HCT116 (cell line): ENCODE results near the gene SPTBN1. TPM values are rescaled to one million over a fixed set of nuclear protein-coding genes. Genes with fewer than 3 reads are reported as not detected.

ENCODE experiments used
- ATAC-seq: fragments of 200-7000 bp; cut with Tn5 transposase; 2 replicates; pipeline ENCODE4 v1.9.1; 2020; ENCODE audit warnings: mild to moderate bottlenecking, moderate library complexity
- BruUV-seq: library from RNA; stranded (reverse); fragments of 400-500 nt; replicated peaks from 2 replicates; lab custom pipeline; 2021; lab: Mats Ljungman, UMichigan
- CTCF ChIA-PET: fragments of 300-600 bp; sonication (Branson Sonifier 250); formaldehyde crosslinking; loops from one replicate; lab custom pipeline; 2021; ENCODE audit warnings: antibody characterized with exemption; lab: Charles Lee
- POLR2A ChIA-PET: fragments of 300-600, 350-600 bp; sonication (Branson Sonifier 250); formaldehyde crosslinking; loops from one replicate; lab custom pipeline; 2021; ENCODE audit warnings: antibody characterized with exemption; lab: Charles Lee
- RAD21 ChIA-PET, 2 experiments: fragments of 300-600 bp; sonication (Branson Sonifier 250); formaldehyde crosslinking; loops; one replicate each; lab custom pipeline; 2023; ENCODE audit warnings: low total read pairs in 2 of 2; ENCODE audit not compliant: uncharacterized antibody in 2 of 2, unreplicated experiment in 2 of 2, low non-redundant PET in 1 of 2; lab: Charles Lee
- DNase-seq: peaks from one replicate; pipeline ENCODE4 v3.0.0-alpha.2; 2010; ENCODE audit warnings: low read depth, low spot score
- H2AFZ ChIP-seq: fragments of 200-600 bp; shearing (Covaris generic), sonication (generic); 2 replicates; pipeline ENCODE4 v1.6.1; 2017; ENCODE audit warnings: low read depth, mixed run types, mixed read lengths, antibody characterized with exemption, low read length; ENCODE audit not compliant: poor library complexity, severe bottlenecking
- H3K27ac ChIP-seq: 2 replicates; pipeline ENCODE4 v1.5.1; 2012; ENCODE audit warnings: low read depth, low read length
- H3K27me3 ChIP-seq: fragments of 200-600 bp; sonication (generic); 2 replicates; pipeline ENCODE4 v1.6.1; 2016; ENCODE audit warnings: mixed run types, low read length, mixed read lengths; ENCODE audit not compliant: insufficient read depth
- H3K36me3 ChIP-seq, 2 experiments: fragments of 200-500 bp in 1 of 2; fragments of 200-600 bp in 1 of 2; sonication (Bioruptor generic) in 1 of 2; sonication (generic) in 1 of 2; 2 replicates each; pipeline versions ENCODE4 v1.5.1 to v1.6.1; 2014 to 2016; ENCODE audit warnings: low read length in 2 of 2, inconsistent platforms in 1 of 2, mixed read lengths in 1 of 2, mixed run types in 1 of 2; ENCODE audit not compliant: insufficient read depth in 2 of 2, control insufficient read depth in 1 of 2
- H3K4me1 ChIP-seq, 2 experiments: fragments of 200-600 bp in 1 of 2; sonication (generic) in 1 of 2; 2 replicates each; pipeline versions ENCODE4 v1.5.1 to v1.6.1; 2012 to 2017; ENCODE audit warnings: low read length in 2 of 2, inconsistent platforms in 1 of 2, mild to moderate bottlenecking in 1 of 2, mixed read lengths in 1 of 2, mixed run types in 1 of 2, moderate library complexity in 1 of 2; ENCODE audit not compliant: insufficient read depth in 2 of 2, control insufficient read depth in 1 of 2
- H3K4me2 ChIP-seq: fragments of 200-600 bp; sonication (generic); 2 replicates; pipeline ENCODE4 v1.6.1; 2017; ENCODE audit warnings: mixed run types, low read length, mixed read lengths
- H3K4me3 ChIP-seq, 2 experiments: fragments of 200-600 bp in 1 of 2; sonication (generic) in 1 of 2; replicated peaks in 1 of 2; 2 replicates each; pipeline ENCODE4 v1.5.1; 2011 to 2016; ENCODE audit warnings: low read length in 2 of 2, control low read depth in 1 of 2, low read depth in 1 of 2, mild to moderate bottlenecking in 1 of 2, mixed read lengths in 1 of 2, mixed run types in 1 of 2
- H3K79me2 ChIP-seq: fragments of 200-600 bp; sonication (generic); 2 replicates; pipeline ENCODE4 v1.6.1; 2017; ENCODE audit warnings: mild to moderate bottlenecking, mixed run types, low read length, moderate library complexity, mixed read lengths; ENCODE audit not compliant: insufficient read depth
- H3K9ac ChIP-seq: fragments of 200-600 bp; sonication (generic); 2 replicates; pipeline ENCODE4 v1.6.1; 2016; ENCODE audit warnings: low read length, mixed read lengths
- H3K9me2 ChIP-seq: fragments of 200-600 bp; sonication (generic), shearing (Covaris generic); 2 replicates; pipeline ENCODE4 v1.6.1; 2017; ENCODE audit warnings: mixed run types, mild to moderate bottlenecking, moderate library complexity; ENCODE audit not compliant: insufficient read depth
- H3K9me3 ChIP-seq, 2 experiments: fragments of 200-500 bp in 1 of 2; fragments of 200-600 bp in 1 of 2; sonication (Bioruptor generic) in 1 of 2; sonication (generic) in 1 of 2; 2 replicates each; pipeline ENCODE4 v1.6.1; 2014 to 2017; ENCODE audit warnings: low read length in 2 of 2, mixed read lengths in 2 of 2, inconsistent platforms in 1 of 2, low read depth in 1 of 2, mild to moderate bottlenecking in 1 of 2, mixed run types in 1 of 2, moderate library complexity in 1 of 2; ENCODE audit not compliant: control insufficient read depth in 1 of 2, insufficient read depth in 1 of 2
- H4K20me1 ChIP-seq: fragments of 200-600 bp; sonication (generic), shearing (Covaris generic); 2 replicates; pipeline ENCODE4 v1.6.1; 2017; ENCODE audit warnings: mixed run types, mild to moderate bottlenecking, moderate library complexity; ENCODE audit not compliant: insufficient read depth
- CBX3 ChIP-seq: IDR thresholded peaks from 2 replicates; pipeline ENCODE4 v1.6.1; 2012; ENCODE audit warnings: low read depth
- EGR1 ChIP-seq: IDR thresholded peaks from 2 replicates; pipeline ENCODE4 v1.6.1; 2012; ENCODE audit warnings: low read depth
- EZH2 ChIP-seq: fragments of 200-600 bp; sonication (generic); IDR thresholded peaks from 2 replicates; pipeline ENCODE4 v1.6.1; 2017; ENCODE audit warnings: antibody characterized with exemption, mixed run types
- FOSL1 ChIP-seq: IDR thresholded peaks from 2 replicates; pipeline ENCODE4 v1.6.1; 2012; ENCODE audit warnings: low read depth
- JUND ChIP-seq: IDR thresholded peaks from 2 replicates; pipeline ENCODE4 v1.6.1; 2012
- MAX ChIP-seq: IDR thresholded peaks from 2 replicates; pipeline ENCODE4 v1.6.1; 2012
- POLR2A ChIP-seq: IDR thresholded peaks from 2 replicates; pipeline ENCODE4 v1.7.0; 2011; ENCODE audit warnings: borderline replicate concordance; ENCODE audit not compliant: insufficient read depth, insufficient read length; ENCODE audit errors: extremely low read depth
- POLR2AphosphoS5 ChIP-seq: IDR thresholded peaks from 2 replicates; pipeline ENCODE4 v1.6.1; 2011; ENCODE audit warnings: mild to moderate bottlenecking, low read depth, low read length, moderate library complexity
- RAD21 ChIP-seq: IDR thresholded peaks from 2 replicates; pipeline ENCODE4 v1.6.1; 2012; ENCODE audit warnings: low read depth, mild to moderate bottlenecking
- SRF ChIP-seq: IDR thresholded peaks from 2 replicates; pipeline ENCODE4 v1.6.1; 2012; ENCODE audit warnings: low read depth
- ZBTB33 ChIP-seq: IDR thresholded peaks from 2 replicates; pipeline ENCODE4 v1.6.1; 2011; ENCODE audit warnings: mild to moderate bottlenecking, low read length, moderate library complexity; ENCODE audit not compliant: insufficient replicate concordance; ENCODE audit errors: extremely low read depth
- ZNF274 ChIP-seq: fragments of 200-500 bp; sonication (Bioruptor generic); IDR thresholded peaks from 2 replicates; pipeline ENCODE4 v1.6.1; 2014; ENCODE audit warnings: mild to moderate bottlenecking, low read depth, low read length, inconsistent platforms
- intact Hi-C: fragments of 100-400 bp; cut with micrococcal nuclease; formaldehyde crosslinking; loops from 2 replicates; pipeline ENCODE4 v1.10.0; 2022
- total RNA-seq: library from RNA; stranded (reverse); gene quantifications from one replicate; pipeline ENCODE4 v1.2.1, GENCODE V29; 2021; ENCODE audit not compliant: unreplicated experiment
- TF ChIP-seq, protein P1 (sequence below): IDR thresholded peaks from 2 replicates; pipeline ENCODE4 v1.6.1; 2012

SPTBN1 gene
- total RNA-seq, 1 experiment from 2014 or later = 84.4 TPM

DNA sequence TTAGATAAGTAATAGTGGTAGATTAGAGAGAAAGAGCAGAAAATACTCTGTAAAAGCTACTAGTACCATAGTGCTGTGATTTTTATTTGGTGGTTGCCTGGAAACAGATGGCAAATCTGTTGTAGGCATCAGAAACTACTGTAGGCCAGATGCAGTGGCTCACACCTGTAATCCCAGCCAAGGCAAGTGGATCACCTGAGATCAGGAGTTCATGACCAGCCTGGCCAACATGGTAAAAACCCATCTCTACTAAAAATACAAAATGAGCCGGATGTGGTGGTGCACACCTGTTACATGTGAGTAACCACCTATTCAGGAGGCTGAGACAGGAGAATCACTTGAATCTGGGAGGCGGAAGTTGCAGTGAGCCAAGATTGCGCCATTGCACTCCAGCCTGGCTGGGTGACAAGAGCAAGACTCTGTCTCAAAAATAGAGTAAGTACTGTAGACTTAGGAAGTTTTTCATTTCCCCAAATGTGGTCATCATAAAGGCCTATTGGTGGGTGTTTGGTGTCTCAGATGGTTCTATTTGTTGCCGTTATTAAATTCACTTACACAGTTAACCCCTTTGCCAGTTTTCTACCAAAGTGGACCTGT is 79.6 kb downstream of the SPTBN1 start:
- intact Hi-C loops = no loop called here
- RAD21 ChIA-PET = no interaction called here
- Histone ChIP-seq H3K27ac (no peak overlapping the region), H3K79me2 (no peaks in the 10 kb centered on the region), H3K4me1 (peaks cover 8 to 22% of the 10 kb centered on the region in 2 experiments), H3K4me2 (no peak overlapping the region), H4K20me1 (no peaks in the 10 kb centered on the region), H3K36me3 (no peaks in the 10 kb centered on the region; a peak in 1 of 4 replicates), H3K4me3 (no peak overlapping the region), H3K27me3 (no peaks in the 10 kb centered on the region), H3K9me3 (no peaks in the 10 kb centered on the region), H2AFZ (no peak overlapping the region), H3K9ac (no peak overlapping the region), H3K9me2 (no peaks in the 10 kb centered on the region)
- no peak for TF ChIP-seq CBX3
- TF ChIP-seq POLR2AphosphoS5 = no peak
- TF ChIP-seq EGR1 = no peak
- TF ChIP-seq POLR2A = no peak
- TF ChIP-seq ZNF274 = no peak
- TF ChIP-seq, protein P1, sequence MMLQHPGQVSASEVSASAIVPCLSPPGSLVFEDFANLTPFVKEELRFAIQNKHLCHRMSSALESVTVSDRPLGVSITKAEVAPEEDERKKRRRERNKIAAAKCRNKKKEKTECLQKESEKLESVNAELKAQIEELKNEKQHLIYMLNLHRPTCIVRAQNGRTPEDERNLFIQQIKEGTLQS = no peak
- no peak for TF ChIP-seq SRF
- TF ChIP-seq EZH2 = no peak
- no peak for TF ChIP-seq JUND
- TF ChIP-seq MAX = no peak
- TF ChIP-seq ZBTB33 = no peak
- TF ChIP-seq RAD21 = no peak
- no peak for TF ChIP-seq FOSL1
- POLR2A ChIA-PET = no interaction called here
- ATAC-seq (no peak), DNase-seq (no peak)
- BruUV-seq = no TSS peak
- CTCF ChIA-PET = no interaction called here
